Keratinocyte (primary cell): ENCODE data around the gene DCAF11. TPM values are rescaled to one million over a fixed set of nuclear protein-coding genes. Genes with fewer than 3 reads are reported as not detected.

Experiments
- DNase-seq: peaks from one replicate; pipeline ENCODE4 v3.0.0-alpha.2; 2011; ENCODE audit warnings: low read depth, missing footprints, low spot score
- FAIRE-seq: peaks from 2 replicates; lab custom pipeline; 2011; peaks lifted over from hg19 to GRCh38; lab: Jason Lieb, UNC
- H2AFZ ChIP-seq: 2 replicates; pipeline ENCODE4 v1.6.0; 2012; ENCODE audit warnings: low read length, control low read depth, inconsistent platforms; ENCODE audit not compliant: control insufficient read depth
- H3K27ac ChIP-seq: 2 replicates; pipeline ENCODE4 v1.5.1; 2011; ENCODE audit warnings: low read length; ENCODE audit not compliant: control insufficient read depth, insufficient read depth
- H3K27me3 ChIP-seq: 3 replicates; pipeline ENCODE4 v1.6.0; 2011; ENCODE audit warnings: low read length; ENCODE audit not compliant: control insufficient read depth, insufficient read depth; ENCODE audit errors: extremely low read depth
- H3K36me3 ChIP-seq, 2 experiments: 2 replicates in 1 of 2; 3 replicates in 1 of 2; pipeline ENCODE4 v1.5.1; 2011; ENCODE audit warnings: low read length in 2 of 2, mild to moderate bottlenecking in 1 of 2; ENCODE audit not compliant: control insufficient read depth in 2 of 2, insufficient read depth in 2 of 2; ENCODE audit errors: extremely low read depth in 1 of 2
- H3K4me1 ChIP-seq: 3 replicates; pipeline ENCODE4 v1.5.1; 2011; ENCODE audit warnings: low read length; ENCODE audit not compliant: control insufficient read depth, insufficient read depth; ENCODE audit errors: extremely low read depth
- H3K4me2 ChIP-seq: 3 replicates; pipeline ENCODE4 v1.6.0; 2011; ENCODE audit warnings: low read depth, low read length; ENCODE audit not compliant: control insufficient read depth, insufficient read depth; ENCODE audit errors: extremely low read depth
- H3K4me3 ChIP-seq, 3 experiments: fragments of 200-600 bp in 1 of 3; sonication (generic) in 1 of 3; 2 replicates in 2 of 3; 3 replicates in 1 of 3; pipeline ENCODE4 v1.5.1; 2011 to 2016; ENCODE audit warnings: low read length in 3 of 3, mild to moderate bottlenecking in 3 of 3, control low read depth in 2 of 3, inconsistent platforms in 1 of 3, low read depth in 1 of 3, mixed read lengths in 1 of 3, mixed run types in 1 of 3, moderate library complexity in 1 of 3; ENCODE audit not compliant: control insufficient read depth in 2 of 3, insufficient read depth in 2 of 3; ENCODE audit errors: extremely low read depth in 1 of 3
- H3K79me2 ChIP-seq: 2 replicates; pipeline ENCODE4 v1.6.0; 2012; ENCODE audit warnings: low read length; ENCODE audit not compliant: control insufficient read depth, insufficient read depth
- H3K9ac ChIP-seq: 3 replicates; pipeline ENCODE4 v1.6.0; 2011; ENCODE audit warnings: low read length; ENCODE audit not compliant: control insufficient read depth, insufficient read depth; ENCODE audit errors: extremely low read depth
- H3K9me1 ChIP-seq: 3 replicates; pipeline ENCODE4 v1.6.0; 2011; ENCODE audit warnings: low read length; ENCODE audit not compliant: control insufficient read depth, insufficient read depth; ENCODE audit errors: extremely low read depth
- H3K9me3 ChIP-seq: 2 replicates; pipeline ENCODE4 v1.5.1; 2012; ENCODE audit warnings: low read depth, low read length; ENCODE audit not compliant: control insufficient read depth
- H4K20me1 ChIP-seq: 3 replicates; pipeline ENCODE4 v1.6.0; 2011; ENCODE audit warnings: low read length; ENCODE audit not compliant: control insufficient read depth, insufficient read depth; ENCODE audit errors: extremely low read depth
- CTCF ChIP-seq, 3 experiments: IDR thresholded peaks in 1 of 3; conservative IDR thresholded peaks in 1 of 3; optimal IDR thresholded peaks in 1 of 3; 2 replicates in 2 of 3; 3 replicates in 1 of 3; pipeline versions ENCODE3 to v1.5.1; 2011; ENCODE audit warnings: low read length in 3 of 3, mild to moderate bottlenecking in 3 of 3, moderate library complexity in 2 of 3, control low read depth in 1 of 3, inconsistent platforms in 1 of 3; ENCODE audit not compliant: insufficient read depth in 2 of 3; ENCODE audit errors: extremely low read depth in 1 of 3
- EZH2 ChIP-seq: IDR thresholded peaks from one replicate; pipeline ENCODE4 v1.6.1; 2012; ENCODE audit warnings: inconsistent platforms, mild to moderate bottlenecking, low read length, moderate library complexity
- dilution Hi-C: fragments of 300-500 bp; cut with MboI; formaldehyde crosslinking; loops from one replicate; pipeline ENCODE4 v1.7.0; 2020; ENCODE audit warnings: low sequenced_read_pairs; ENCODE audit not compliant: extremely low pct_ligation_motif_present
- polyA minus RNA-seq, 3 experiments: library from RNA; depleted of rRNA, polyadenylated mRNA; stranded (reverse); fragments of >200 nt; gene quantifications; 1 replicate in 1 of 3; 2 replicates in 1 of 3; 3 replicates in 1 of 3; pipeline ENCODE4 v1.2.3, GENCODE V29; 2011
- polyA plus RNA-seq, 5 experiments: library from polyadenylated mRNA; depleted of rRNA in 3 of 5; stranded (reverse) in 3 of 5; stranded (forward) in 1 of 5; unstranded in 1 of 5; fragments of >200 nt; gene quantifications; 1 replicate in 1 of 5; 2 replicates in 3 of 5; 3 replicates in 1 of 5; pipeline versions ENCODE4 v1.2.1 to v1.2.3, GENCODE V29; 2011 to 2012; ENCODE audit warnings: missing spikeins in 2 of 5, low read depth in 1 of 5, low replicate concordance in 1 of 5

The DCAF11 gene
- polyA plus RNA-seq = 23.5 to 34.4 TPM (median 25.9 TPM) in 3 replicates
- polyA plus RNA-seq (2011; ENCODE audit: low read depth) = 44.5 TPM
- polyA plus RNA-seq (2011; cell fraction: cytosol; rRNA removed) = 18.4 and 23.1 TPM in 2 replicates
- 22.3 and 23.0 TPM in 2 replicates for polyA plus RNA-seq (2011; cell fraction: nucleus; rRNA removed)
- 25.8 and 28.5 TPM in 2 replicates for polyA plus RNA-seq (2012; ENCODE audit: low replicate concordance)
- polyA minus RNA-seq = 27.6 to 39.5 TPM (median 36.7 TPM) in 3 replicates
- polyA minus RNA-seq (2011; cell fraction: cytosol; rRNA and poly(A)+ RNA removed) = 33.0 TPM
- polyA minus RNA-seq (2011; cell fraction: nucleus; rRNA and poly(A)+ RNA removed) = 15.6 and 25.8 TPM in 2 replicates

DNA sequence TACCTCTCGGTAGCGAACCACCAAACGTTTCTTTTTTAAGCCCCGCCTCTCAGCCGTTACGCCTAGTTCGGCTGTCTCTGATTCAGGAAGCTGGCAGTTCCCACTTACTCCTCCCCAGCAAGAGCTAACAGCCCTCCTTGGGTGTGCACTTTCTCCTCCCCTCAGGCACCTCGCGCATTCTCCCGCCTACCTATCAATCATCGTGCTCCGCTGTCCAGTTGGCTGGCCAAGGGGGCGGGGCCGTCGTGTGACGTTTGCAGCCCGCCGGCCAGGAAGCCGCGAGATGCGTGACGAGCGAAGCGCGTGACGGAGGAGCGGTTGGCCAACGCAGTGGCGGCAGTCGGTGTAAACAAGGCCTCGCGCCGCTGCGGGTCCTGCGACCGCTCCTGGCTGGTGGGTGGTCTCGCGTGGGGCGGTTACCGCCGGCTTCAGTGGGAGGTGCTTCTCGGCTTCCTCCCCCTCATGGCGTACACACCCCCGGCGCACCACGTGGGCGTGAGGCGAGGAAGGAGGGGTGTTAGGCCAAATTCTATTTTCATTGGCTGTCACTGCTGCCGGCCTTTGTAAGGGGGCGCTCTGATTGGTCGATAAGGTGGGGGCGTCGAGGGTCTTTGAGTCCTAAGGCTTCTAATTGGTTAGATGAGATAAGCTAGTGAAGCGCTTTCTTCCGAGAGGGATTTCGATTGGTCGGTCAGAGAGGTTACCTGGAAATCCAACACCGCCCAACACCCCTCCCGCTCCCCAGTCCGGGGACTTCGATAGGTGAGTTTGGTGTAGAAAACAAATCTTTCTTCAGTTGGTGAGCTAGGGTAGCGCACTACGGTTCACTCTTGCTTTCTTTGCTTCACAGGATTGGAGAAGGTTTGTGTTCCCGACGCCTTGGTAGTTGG, at the start of gene DCAF11, which contains the start of gene NRL:
Gene DCAF11 (plus strand): TSS at position 246 of the 890 bp plus-strand sequence. CDS start 818 bp downstream, outside the sequence.
Gene NRL (minus strand): TSS at position 418 of the 890 bp plus-strand sequence. CDS start 32,101 bp downstream, outside the sequence.
- Histone ChIP-seq H3K9me3 (no peaks in the 10 kb centered on the region), H2AFZ (peak within 1 kb of the TSS; percentile 87), H3K9me1 (no peaks in the 10 kb centered on the region), H4K20me1 (no peaks in the 10 kb centered on the region), H3K4me2 (peak within 1 kb of the TSS; percentile 71), H3K79me2 (no peaks in the 10 kb centered on the region), H3K27me3 (no peaks in the 10 kb centered on the region), H3K27ac (peak within 1 kb of the TSS; percentile 97), H3K4me1 (peaks cover 15% of the 10 kb centered on the region), H3K36me3 (peaks cover 12 to 23% of the 10 kb centered on the region in 2 experiments), H3K4me3 (peak within 1 kb of the TSS; percentile 68 to 84 (median 74)), H3K9ac (peak within 1 kb of the TSS; percentile 90)
- FAIRE-seq (peak; percentile 77), DNase-seq (peak; percentile 98)
- dilution Hi-C loops = no loop called here
- TF ChIP-seq EZH2 = no peak
- TF ChIP-seq CTCF (optimal IDR thresholded peaks at IDR 0.05 in 1 of 3, IDR thresholded peaks at IDR 0.05 in 1 of 3, conservative IDR thresholded peaks at IDR 0.05 in 1 of 3; ENCODE audit: extremely low read depth in 1 of 3, insufficient read depth in 2 of 3, low read length in 3 of 3) = no peak

DNA sequence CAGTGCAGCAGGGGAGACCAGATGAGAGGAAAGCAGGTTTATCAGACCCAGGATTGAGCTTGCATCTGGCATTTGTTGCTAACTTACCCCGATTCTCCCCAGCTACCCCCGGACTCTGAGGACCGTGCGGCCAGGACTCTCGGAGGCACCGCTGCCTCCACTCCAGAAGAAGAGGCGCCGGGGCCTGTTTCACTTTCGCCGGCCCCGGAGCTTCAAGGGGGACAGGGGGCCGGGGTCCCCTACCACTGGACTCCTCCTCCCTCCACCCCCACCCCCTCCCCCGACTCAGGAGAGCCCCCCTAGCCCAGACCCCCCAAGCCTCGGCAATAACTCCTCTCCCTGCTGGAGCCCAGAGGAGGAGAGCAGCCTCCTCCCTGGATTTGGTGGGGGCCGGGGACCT, 49.7 kb upstream of the DCAF11 start:
- FAIRE-seq (no peak), DNase-seq (no peak)
- no peak for TF ChIP-seq EZH2
- no peak for TF ChIP-seq CTCF (optimal IDR thresholded peaks at IDR 0.05 in 1 of 3, IDR thresholded peaks at IDR 0.05 in 1 of 3, conservative IDR thresholded peaks at IDR 0.05 in 1 of 3; ENCODE audit: extremely low read depth in 1 of 3, insufficient read depth in 2 of 3, low read length in 3 of 3)
- Histone ChIP-seq H3K79me2 (no peaks in the 10 kb centered on the region), H3K36me3 (no peaks in the 10 kb centered on the region), H3K9me1 (no peaks in the 10 kb centered on the region), H3K27me3 (peaks cover 5% of the 10 kb centered on the region), H3K27ac (no peak overlapping the region), H2AFZ (no peak overlapping the region), H3K4me1 (no peaks in the 10 kb centered on the region), H3K9me3 (no peaks in the 10 kb centered on the region), H3K9ac (no peak overlapping the region), H4K20me1 (no peaks in the 10 kb centered on the region), H3K4me2 (no peak overlapping the region), H3K4me3 (no peak overlapping the region)
- dilution Hi-C loops = no loop called here
